GM21825 (cell line): ENCODE measurements around the gene TJP3.

ENCODE experiments used
- ATAC-seq: cut with Tn5 transposase; IDR thresholded peaks from one replicate; pipeline ENCODE4 v1.9.1; 2021; ENCODE audit warnings: mild to moderate bottlenecking, moderate library complexity; ENCODE audit not compliant: unreplicated experiment

Gene TJP3

DNA sequence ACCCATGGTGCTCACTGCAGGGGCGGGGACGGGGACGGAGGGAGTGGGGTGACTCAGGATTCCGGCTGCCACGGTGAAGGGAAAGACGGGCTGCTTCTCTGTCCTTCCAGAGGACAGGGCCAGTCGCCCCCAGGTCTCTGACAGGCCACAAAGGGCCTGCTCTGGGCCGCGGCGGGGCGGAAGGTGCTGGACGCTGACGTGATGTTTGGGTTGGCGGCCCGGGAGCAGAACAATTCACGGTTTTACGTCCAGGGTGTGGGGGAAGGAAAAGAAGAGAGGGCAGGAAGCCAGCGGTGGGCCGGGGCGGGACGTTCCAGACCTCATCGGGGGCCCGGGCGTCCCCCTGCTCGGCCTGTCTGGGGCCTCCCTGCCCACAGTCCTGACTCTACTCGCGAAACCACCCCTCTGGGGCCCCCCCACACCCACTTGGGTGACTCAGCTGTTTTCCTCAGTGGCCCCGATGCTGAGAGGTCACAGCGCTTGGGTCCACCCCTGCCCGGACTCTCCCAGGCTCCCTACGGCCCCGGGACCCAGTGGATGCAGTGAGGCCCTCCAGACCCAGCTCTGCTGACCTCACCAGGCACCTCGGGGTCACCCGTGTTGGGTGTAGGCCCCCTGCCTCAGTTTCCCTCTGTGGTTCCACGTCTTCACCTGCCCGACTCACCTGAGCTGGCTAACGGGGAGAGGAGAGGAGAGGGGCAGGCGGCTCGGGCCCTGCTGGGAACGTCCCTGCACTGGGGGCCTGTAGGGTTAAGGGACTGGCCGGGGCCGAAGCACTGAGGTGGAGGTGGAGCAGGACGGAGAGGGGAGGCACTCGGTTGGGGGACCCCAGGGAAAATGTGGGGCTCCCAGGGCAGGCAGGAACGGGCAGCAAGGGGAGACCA, 37.1 kb upstream of the TJP3 start:
- ATAC-seq, result no peak

DNA sequence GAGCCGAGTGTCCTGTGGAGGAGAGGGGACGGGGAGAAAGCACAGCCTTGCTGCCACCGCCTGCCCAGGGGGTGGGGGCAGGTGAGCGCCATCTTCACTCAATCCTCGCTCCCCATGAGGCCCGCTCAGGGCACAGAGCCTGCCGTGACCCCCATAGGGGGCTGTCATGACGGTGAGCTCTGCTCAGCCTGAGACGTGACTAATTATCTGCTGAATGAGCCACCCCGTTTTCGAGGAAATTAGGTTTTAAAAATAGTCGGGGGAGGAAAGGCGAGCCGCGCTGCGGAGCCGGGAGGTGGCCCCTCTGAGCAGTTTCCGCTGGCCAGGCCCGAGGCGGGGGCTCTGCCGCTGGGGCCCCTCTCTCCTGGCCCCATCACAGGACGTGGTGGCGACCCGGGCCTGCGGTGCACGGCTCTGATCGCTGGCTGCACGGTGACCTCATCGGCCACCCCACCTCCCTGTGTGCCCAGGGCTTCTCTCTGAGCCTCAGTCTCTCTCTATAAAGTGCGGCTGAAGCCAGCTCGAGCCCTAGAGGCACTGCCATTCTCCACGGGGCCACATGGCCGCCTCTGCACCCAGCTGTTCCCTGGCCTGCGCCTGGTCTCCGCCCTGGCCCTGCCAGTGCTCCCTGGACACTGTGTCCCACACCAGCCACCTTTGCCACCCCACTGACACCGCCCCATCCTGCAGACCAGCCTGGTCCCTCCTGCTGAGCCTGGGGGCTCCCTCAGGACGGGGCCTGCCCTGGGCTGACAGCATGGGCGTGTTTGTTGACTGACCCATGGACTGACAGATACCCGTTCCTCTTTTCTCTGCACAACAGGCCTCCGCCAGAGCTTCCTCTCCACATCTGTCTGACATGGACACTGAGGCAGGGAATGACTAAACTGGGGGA, 36.3 kb upstream of the TJP3 start:
- ATAC-seq, result no peak

DNA sequence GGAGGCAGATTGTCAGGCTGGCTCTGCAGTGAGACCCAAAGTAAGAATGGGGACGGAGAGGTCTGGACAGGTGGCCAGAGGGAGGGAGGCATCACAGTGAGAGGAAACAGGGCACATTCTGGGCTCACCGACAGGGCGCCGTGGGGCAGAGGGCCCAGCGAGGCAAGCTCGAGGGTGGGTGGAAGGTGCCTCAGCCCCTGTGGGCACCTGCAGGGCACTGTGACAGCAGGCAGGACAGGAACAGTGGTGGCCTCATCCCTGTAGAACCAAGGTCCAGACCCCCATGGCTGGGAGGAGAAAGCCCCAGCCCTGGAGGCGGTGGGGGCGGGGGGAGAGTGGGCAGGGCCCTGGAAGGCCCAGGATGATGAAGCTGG, 35.6 kb upstream of the TJP3 start:
- no peak for ATAC-seq

DNA sequence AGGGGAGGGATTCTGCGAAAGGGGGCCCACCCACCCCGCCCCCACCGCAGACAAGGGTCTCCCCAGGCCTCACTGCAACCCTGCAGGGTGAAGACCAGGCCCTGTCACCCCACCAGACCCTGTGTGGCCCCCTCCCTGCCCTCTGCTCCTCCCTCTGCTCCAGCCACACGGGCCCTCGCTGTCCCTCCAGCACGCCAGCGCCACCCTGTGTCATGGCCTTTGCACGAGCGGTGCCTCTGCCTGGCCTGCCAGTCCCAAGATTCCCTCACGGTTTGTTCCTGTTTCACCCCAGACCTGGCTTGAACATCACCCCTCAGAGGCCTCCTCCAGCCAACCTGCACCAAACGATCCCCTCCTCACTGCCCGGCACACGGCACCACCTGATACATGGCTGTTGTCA, 35.2 kb upstream of the TJP3 start:
- no peak for ATAC-seq

DNA sequence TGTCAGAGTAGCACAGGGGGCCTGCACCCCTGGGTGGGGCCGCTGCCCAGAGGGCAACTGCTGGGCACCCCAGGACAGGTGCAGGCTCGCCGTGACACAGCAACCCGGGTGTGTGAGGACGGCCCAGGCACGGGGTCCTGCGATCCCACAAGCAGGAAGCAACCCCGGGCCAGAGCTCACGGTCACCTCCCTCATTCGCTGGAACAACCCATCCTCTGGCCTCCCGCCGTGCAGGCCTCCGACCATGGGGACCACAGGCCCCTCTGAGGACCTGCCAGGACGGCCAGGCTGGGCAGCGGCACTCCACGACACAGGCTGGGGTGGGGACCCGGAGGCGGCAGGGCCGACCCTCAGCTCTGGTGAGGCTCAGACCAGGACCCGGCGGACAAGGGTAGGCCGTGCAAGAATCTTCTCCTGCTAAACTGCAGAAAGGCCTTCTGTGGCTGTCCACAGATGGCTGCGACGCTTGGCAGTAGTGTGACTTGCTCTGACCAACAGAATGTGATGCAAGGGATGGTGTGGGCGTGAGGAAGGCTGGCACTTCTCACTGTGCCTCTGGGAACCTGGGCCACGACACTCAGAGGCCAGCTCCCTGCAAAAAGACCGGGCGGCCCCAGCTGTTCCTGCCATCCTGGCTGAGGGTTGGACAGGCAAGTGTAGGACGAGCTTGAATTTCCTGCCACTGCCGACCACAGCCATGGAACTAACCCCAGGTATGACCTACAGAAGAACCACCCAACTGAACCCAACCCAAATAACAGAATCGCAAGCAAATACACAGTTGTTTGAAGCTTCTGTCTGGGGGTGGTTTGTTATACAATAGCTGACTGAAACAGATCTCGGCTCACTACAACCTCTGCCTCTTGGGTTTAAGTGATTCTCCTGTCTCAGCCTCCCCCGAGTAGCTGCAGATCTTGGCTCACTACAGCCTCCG, 34.4 kb upstream of the TJP3 start:
- ATAC-seq, result no peak

DNA sequence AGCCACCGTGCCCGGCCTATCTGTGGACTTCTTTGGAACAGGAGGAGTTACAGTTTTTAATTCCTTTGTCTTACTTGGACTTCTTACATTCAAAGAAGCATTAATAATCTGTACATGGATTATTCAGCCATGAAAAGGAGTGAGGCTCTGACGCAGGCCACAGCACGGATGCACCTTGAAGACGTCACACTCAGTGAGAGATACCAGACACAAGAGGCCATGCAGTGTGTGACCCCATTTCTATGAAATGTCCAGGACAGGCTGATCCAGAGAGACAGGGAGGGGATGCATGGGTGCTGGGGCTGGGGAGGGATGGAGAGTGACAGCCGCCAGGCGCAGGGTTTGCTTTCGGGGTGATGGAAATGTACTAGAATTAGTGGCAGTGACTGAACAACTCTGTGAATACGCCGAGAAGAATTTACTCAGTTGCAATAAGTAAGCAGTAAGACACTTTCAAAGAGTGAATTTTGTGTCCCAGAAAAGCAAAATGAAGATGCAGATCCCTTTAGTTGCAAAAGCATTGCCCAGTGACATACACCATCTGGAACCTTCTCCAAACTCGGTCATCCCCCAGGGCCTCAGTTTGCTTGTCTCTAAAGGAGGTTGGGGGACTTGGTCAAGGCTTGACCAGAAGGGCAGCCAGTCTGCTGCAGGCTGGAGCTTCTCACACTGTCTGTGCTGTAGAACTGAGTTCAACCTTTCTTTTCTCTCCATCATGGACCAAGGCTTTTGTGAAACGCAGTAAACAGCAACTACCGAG, 33.2 kb upstream of the TJP3 start:
- no peak for ATAC-seq

DNA sequence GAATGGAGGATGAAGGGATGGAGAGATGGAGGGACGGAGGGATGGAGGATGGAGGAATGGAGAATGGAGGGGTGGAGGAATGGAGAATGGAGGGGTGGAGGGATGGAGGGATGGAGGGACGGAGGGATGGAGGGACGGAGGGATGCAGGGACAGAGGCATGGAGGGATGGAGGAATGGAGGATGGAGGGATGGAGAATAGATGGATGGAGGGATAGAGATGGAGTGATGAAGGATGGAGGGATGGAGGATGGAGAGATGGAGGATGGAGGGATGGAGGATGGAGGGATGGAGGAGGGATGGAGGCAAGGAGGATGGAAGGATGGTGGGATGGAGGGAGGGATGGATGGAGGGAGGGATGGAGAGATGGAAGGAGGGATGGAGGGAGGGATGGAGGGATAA, 30.0 kb upstream of the TJP3 start:
- no peak for ATAC-seq

DNA sequence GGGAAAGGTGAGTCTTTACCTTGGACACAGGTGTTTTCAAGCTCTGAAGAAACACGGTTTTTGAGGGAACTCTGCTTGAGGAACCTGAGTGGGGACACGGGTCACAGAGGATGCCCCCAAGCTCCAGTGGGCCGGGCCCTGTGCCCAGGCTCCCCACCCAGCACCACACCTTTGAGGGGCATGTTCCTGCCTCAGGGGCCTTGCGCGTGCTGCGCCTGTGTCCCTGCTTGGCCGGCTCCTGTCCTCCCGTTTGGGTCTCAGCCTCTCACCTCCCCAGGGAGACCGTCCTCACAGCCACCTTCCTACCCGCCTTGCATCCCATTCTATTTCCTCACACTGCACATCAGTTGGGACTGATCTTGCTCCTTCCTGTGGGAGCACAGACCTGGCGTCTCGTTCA, 29.0 kb upstream of the TJP3 start:
- ATAC-seq, result no peak

DNA sequence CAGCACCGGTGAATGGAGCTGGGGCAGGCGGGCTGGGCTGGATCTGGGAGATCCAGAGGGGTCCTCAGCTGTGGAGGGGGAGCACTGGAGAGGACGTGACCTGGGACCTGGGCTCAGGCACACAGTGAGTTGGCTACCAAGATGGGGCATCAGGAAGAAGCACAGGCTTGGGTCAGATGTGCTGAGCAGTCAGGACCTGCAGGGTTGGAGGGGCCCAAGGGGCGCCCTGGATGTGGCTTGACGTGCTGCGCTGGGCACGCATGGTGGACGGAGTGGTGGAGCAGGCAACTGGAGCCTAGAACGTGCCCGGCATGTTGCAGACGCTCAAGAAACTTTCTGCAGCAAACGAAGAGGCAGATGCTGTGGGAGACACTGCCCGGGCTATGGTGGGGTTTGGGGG, 28.6 kb upstream of the TJP3 start:
- ATAC-seq, result no peak

DNA sequence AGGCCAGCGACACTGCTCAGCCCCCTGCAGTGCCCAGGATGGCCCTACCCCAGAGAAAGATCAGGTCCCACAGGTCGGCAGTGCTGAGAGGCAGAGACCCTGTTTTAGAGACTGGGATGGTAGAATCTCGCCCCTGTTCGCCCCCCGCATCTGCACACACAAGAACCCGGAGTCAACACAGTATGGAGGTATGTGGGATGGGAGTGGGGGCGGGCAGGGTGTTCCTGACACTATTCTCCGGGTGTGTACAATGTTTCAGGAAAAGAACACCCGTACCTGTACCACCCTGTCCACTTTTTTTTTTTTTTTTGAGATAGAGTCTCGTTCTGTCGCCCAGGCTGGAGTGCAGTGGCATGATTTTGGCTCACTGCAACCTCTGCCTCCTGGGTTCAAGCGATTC, 27.2 kb upstream of the TJP3 start:
- ATAC-seq, result no peak

DNA sequence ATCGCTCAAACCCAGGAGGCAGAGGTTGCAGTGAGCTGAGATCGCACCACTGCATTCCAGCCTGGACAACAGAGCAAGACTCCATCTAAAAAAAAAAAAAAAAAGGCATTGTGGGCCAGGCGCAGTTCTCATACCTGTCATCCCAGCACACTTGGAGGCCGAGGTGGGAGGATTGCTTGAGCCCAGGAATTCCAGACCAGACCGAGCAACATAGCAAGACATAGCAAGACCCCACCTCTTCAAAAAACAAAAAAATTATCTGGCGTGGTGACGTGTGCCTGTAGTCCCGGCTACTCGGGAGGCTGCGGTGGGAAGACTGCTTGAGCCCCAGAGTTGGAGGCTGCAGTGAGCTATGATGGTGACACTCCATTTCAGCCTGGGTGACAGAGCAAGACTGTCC, 25.9 kb upstream of the TJP3 start:
- no peak for ATAC-seq

DNA sequence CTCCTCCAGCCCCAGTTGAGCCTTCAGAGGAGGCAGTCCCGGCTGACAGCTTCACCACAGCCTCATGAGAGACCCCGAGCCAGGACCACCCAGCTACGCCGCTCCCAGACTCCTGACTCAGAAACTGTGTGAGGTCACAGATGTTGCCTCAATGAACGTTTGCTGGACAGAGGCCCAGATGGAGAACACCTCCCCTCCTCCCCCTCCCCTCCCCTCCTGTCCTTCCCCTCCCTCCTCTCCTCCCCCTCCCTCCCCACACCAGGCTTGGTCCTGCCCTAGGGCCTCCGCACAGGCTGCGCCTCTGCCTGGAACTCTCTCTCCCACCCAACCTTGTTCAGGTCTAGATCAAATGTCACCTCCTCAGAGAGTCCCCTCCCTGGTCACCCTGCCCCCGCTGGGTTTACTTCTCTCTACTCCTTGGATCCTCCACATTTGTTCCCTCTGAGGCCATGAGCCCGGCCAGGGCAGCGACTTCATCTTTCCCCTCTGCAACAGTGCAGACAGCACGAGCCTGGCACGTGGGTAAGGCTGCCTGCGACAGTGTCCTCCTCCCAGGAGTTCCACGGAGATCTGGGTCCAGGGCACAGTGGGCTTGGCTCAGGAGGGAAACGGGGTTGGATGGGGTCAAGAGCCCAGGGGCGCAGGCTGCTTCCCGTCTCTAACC, 25.3 kb upstream of the TJP3 start:
- no peak for ATAC-seq

DNA sequence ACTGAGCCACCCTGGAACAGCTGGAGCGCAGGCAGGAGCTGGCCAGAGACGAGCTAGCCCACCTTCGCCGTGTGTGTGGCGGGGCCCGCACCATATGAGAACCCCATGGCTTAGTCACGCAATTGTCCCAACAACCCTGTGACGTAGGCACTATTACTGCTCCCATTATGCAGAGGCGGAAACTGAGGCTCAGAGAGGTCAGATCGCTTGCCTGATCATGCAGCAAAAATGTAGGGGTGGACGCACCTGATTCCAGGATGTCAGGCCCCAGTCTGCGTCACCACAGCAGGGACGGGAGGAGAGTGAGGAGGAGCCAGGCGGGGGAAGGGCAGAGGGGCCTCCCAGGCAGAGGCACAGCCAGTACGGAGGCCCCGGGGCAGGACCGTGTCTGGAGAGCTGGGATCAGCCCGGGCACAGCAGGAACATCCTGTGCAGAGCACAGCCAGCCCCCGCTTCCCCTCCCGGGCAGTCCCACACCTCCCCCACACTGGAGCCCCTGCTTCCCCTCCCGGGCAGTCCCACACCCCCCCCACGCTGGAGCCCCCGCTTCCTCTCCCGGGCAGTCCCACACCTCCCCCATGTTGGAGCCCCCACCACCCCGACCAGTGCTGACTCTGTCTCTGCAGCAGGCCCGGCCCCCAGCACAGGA, 24.7 kb upstream of the TJP3 start:
- no peak for ATAC-seq

DNA sequence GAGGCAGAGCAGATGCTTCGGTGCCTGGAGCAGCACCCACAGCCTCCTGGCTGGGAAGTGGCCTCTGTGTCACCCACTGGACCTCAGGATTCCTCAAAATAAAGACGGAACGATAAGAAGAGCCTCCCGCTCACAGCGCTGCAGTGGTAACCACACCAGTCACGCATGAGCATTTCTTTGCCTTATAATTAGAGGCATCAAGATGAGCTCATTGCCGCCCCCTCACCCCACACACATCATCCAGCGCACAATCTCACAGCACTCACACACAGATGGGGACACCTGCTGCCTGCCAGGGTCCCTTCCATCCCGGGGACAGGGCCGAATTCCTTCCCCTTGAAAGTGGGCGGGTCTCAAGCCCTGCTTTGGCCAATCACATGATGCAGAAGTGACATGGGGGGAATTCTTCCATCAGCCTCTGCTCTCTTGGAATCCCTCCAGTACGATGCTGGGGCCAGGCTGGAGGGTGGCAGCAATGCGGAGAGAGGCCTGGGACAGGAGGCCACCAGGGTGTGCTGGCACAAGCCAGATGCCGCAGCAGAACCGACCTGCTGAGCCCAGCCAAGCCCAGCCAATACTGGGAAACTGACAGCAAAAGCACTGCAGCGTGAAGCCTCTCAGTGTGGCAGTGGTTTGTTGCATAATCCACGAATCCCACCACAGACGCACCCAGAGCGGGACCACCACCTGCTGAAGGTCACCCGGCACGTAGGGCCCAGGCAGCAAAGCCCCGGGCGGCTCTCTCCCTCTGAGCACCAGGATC, 23.9 kb upstream of the TJP3 start:
- ATAC-seq, result no peak

DNA sequence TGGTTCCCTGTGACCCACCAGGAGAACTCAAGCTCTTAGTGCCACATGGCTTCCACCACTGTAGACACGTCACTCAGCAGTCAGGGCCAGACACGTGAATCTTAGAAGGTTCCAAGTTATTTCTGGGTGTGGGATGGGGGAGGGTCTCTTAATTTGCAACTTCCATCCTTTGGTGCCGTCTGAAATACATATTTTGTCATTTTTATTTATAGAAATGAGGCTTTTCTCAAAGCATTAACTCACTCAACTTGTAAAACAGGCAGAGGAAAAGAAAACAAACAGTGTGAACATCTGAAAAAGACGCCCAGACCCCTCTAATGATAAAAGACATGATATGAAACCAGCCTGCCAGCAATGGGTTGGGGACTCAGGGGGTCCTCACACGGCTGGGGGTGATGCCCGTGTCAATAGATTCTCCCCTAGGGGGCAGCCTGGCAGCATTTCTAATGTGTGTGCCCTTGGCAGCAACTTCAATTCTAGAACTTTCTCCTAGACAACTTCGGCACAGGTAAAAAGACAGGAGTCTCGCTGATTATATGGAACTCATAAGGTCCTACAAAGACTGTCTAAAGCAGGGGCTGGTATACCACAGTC, 23.3 kb upstream of the TJP3 start:
- ATAC-seq, result no peak

DNA sequence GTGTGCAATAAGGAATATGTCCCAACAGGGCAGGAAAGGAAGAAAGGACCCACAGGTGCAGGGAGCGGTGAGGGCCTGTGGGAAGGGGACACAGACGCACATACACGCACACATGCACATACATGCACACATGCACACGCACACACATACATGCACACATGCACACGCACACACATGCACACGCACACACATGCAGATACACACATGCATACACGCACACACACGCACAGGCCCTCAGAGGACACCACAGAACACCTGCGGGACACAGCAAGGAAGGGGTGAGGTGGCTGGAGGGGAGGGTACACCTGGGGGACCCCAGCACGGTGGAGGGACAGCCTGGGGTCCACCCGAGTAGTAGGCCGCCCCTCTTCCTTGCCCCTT, 20.8 kb upstream of the TJP3 start:
- ATAC-seq, result no peak

DNA sequence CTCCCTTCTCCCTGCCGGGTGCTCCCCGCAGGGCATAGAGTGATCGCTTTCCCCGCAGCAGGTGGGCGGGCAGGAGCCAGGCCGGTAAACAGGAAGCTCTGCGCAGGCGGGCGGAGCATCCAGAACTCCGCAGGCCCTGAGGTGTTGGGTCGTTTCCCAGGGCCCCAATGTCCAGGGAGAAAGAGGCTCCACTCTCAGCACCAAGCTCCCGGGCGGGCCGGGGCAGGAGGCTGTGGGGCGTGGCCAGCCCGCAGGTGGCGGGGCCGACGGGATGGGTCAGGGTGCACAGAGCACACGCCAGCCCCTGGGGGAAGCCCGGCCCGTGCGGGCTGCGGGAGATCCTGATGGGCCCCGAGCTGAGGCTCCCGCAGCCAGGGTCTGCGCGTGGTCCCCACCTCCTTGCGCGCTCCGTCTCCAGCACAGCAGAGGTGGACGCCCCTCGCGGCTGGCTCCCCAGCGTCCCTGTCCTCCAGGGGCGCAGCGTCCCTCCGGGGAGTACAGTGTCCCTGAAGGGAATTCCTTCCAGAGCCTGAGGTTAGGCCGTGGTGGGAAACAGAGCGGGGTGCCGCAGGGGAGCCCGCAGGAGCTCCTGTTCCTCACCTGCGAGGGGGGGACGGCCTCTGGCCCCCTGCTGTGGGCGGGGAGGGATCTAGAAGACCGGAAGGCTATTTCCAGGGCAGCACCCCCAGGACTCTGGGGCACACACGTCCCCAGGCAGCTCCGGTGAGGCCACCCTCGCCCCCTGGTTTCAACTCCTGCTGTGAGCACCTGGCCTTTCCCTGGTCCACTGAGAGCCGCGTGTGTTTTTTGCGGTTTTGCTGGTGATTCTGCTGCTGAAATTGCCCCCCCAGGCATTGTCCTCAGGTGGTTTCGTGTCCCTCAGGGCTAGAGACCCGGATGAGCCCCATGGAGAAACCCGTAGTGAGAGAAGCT, 20.1 kb upstream of the TJP3 start:
- ATAC-seq, result no peak
